ENCODE data around the gene CFD. TPM values are rescaled to one million over a fixed set of nuclear protein-coding genes. Genes with fewer than 3 reads are reported as not detected.
"Not testable (repeated sequence)": the region's sequence is repeated elsewhere in the genome, so short reads cannot be mapped to it uniquely, and the experiment has no call there.

Gene CFD
- polyA plus RNA-seq, 3 donors = 146 to 2,068 (median 706) TPM

DNA sequence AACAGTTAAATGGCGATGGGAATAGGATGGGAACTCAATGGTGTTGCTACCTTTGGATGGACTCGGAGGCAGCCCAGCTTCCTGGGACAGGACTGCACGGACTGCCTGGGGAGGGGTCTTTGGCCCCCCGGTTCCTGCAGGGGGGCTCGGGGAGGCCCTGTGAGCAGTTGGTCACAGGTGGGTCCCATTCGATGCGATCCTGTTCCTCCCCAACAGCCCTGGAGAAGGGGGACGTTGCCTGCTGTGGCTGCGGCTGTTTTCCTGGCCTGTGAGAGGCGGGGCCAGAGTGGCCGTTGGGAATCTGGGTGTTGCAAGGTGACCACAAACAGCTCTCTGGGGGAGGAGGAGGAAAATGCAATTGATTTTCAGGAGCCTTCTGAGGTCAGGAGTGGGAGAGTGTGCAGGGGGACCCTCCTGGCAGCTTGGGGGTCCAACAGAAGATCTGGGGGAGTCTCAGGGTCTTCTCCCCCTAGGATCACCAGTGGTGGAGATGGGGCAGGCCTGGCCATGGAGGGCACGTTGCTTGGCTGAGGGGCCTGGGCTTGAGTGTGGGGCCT, 35.8 kb upstream of the CFD start:
- 38 to 62% (median 46%) methylated on average over 12 of the region's 12 CpGs for WGBS, 3 donors
- H3K27ac ChIP-seq (ENCODE audit: low read depth, low read length) = no peak overlapping the region

DNA sequence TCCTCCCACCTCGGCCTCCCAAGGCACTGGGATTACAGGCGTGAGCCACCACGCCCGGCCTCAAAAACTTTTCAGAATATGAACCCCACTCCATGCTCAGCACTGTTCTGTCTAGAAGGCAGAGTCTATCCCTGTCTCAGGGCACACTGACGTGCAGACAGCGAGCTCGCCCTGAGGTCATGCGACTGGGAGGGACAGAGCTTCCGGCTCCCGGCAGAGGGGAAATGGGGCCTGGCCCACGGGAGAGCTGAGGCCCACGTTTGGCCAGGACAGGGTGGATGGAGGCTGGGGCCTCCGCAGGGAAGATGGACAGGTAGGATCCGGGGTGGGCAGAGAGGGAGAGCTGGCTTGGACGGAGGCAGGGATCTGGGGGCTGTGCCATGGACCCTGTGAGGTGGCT, 34.6 kb upstream of the CFD start:
- 54 to 78% (median 55%) methylated on average over 14 to 15 of the region's 15 CpGs for WGBS, 3 donors

DNA sequence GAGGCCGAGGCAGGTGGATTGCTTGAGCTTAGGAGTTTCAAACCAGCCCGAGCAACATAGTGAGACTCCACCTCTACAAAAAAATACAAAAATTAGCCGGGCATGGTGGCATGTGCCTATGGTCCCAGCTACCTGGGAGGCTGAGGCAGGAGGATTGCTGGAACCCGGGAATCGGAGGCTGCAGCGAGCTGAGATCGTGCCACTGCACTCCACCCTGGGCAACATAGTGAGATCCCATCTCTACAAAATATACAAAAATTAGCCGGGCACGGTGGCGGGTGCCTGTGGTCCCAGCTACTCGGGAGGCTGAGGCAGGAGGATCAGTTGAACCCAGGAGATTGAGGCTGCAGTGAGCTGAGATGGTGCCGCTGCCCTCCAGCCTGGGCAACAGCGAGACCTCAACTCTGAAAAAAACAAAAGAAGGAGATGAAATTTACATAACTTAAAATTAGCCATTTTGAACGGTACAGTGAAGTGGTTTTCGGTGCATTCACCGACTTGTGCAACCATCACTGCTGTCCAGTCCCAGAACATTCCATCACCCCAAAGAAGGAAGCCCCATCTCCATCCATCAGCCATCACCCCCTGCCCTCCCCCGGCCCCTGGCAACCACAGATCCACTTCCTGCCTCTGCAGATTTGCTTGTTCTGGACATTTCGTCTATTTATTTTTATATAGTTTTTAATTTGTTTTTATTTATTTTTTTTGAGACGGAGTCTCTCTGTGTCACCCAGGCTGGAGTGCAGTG, 33.4 kb upstream of the CFD start:
- WGBS, 3 donors = 70 to 82% (median 74%) methylated on average over 19 of the region's 19 CpGs

More for the DNA sequence above, 34.6 kb upstream of the CFD start:
- H3K27ac ChIP-seq (ENCODE audit: low read depth, low read length) = no peak overlapping the region

DNA sequence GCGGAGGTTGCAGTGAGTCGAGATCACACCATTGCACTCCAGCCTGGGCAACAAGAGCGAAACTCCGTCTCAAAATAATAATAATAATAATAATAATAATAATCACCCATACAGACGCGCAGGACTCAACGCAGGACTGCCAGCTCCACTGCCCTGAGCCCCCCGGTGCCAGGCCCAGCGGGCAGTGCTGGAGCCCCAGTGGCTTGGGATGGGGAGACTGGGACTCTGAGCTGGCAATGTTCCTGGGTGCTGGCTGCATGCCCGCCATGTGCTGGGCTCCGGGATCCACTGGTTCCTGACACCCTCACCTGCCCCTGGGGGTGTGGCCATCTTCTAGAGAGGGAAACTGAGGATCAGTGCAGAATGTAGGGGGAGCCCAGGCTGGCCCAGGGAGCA, 32.2 kb upstream of the CFD start:
- H3K27ac ChIP-seq (ENCODE audit: low read depth, low read length) = no peak overlapping the region

More for the DNA sequence above, 33.4 kb upstream of the CFD start:
- H3K27ac ChIP-seq (ENCODE audit: low read depth, low read length) = no peak overlapping the region

GRCh38 chr19:827710-828321, 31.6 kb upstream of the CFD start, which contains the start of gene AZU1:
AZU1 (plus strand) TSS chr19:827837; CDS start chr19:827847, 10 bp downstream.
- no peak within 1 kb of the TSS for H3K27ac ChIP-seq (ENCODE audit: low read depth, low read length)
- 39 to 76% (median 47%) methylated on average over 33 of the region's 33 CpGs for WGBS, 3 donors

More for the DNA sequence above, 32.2 kb upstream of the CFD start:
- WGBS, 3 donors = 75 to 84% (median 81%) methylated on average over 11 of the region's 11 CpGs

- WGBS, 3 donors = 51 to 71% (median 61%) methylated on average over 18 of the region's 18 CpGs
- no peak overlapping the region for H3K27ac ChIP-seq (ENCODE audit: low read depth, low read length)
Measured at GRCh38 chr19:829129-829758, 30.2 kb upstream of the CFD start.

DNA sequence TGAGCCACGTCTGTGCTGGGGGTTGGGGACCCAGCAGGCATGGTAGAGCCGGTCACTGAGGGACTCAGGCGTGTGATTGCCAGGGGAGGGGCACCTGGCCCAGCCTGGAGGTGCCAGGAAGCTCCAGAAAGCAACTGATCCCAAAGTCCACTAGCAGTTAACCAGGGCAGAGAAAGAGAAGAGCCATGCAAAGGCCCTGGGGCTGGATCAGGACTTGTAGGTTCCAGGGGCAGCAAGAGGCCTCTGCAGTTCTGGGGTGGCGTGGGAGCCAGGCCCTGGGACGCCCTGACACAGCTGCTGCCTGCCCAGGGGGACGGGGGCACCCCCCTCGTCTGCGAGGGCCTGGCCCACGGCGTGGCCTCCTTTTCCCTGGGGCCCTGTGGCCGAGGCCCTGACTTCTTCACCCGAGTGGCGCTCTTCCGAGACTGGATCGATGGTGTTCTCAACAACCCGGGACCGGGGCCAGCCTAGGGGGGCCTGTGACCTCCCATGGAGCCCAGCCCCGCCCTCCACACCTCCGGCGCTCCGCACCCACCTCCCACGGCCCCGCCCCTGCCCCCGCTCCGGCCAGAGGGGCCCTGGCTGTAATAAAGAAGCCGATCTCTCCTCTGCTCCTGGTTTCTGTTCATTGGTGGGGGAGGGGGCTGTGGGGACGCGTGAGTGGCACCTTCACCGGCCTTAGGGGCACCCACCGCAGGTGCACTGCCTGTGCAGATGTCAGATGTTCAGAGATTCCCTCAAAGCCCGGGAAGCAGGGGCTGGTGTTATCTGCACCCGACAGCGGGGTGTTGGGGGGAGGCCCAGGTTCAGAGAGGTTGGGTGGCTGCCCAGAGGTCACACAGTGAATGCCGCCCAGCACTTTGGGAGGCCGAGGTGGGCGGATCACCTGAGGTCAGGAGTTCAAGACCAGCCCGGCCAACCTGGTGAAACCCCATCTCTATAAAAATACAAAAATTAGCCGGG, 27.8 kb upstream of the CFD start:
- 42 to 45% (median 43%) methylated on average over 32 to 38 of the region's 38 CpGs for WGBS, 3 donors
- no peak overlapping the region for H3K27ac ChIP-seq (ENCODE audit: low read depth, low read length)

DNA sequence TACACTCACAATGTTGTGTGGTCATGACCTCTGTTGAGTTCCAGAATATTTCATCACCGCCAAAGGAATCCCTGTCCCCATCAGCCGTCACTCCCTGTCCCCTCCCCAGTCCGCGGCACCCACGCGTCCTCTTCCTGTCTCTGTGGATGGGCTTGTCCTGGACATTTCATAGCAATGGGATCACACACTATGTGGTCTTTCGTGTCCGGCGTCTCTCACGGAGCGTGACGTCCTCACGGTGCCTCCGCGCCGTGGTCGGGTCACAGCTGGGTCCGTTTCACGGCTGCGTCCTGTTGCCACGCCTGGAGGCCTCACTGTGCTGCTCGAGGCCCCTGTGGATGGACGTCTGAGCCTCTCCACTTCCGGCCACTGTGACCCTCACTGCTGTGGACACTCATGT, 25.2 kb upstream of the CFD start:
- WGBS, 3 donors = 59 to 73% (median 68%) methylated on average over 24 of the region's 24 CpGs
- H3K27ac ChIP-seq (ENCODE audit: low read depth, low read length) = no peak overlapping the region

GRCh38 chr19:835210-835810, 24.2 kb upstream of the CFD start:
- WGBS, 3 donors = 61 to 64% (median 64%) methylated on average over 33 to 36 of the region's 36 CpGs
- no peak overlapping the region for H3K27ac ChIP-seq (ENCODE audit: low read depth, low read length)

- WGBS, 3 donors = 44 to 68% (median 47%) methylated on average over 24 of the region's 24 CpGs
- no peak within 1 kb of the TSS for H3K27ac ChIP-seq (ENCODE audit: low read depth, low read length)
Measured at GRCh38 chr19:840519-841206, 18.8 kb upstream of the CFD start, which contains the start of gene PRTN3. PRTN3 (plus strand) TSS chr19:840999; CDS start chr19:841009, 10 bp downstream.

GRCh38 chr19:842802-843179, 16.7 kb upstream of the CFD start:
- 72 to 84% (median 73%) methylated on average over 7 of the region's 7 CpGs for WGBS, 3 donors

DNA sequence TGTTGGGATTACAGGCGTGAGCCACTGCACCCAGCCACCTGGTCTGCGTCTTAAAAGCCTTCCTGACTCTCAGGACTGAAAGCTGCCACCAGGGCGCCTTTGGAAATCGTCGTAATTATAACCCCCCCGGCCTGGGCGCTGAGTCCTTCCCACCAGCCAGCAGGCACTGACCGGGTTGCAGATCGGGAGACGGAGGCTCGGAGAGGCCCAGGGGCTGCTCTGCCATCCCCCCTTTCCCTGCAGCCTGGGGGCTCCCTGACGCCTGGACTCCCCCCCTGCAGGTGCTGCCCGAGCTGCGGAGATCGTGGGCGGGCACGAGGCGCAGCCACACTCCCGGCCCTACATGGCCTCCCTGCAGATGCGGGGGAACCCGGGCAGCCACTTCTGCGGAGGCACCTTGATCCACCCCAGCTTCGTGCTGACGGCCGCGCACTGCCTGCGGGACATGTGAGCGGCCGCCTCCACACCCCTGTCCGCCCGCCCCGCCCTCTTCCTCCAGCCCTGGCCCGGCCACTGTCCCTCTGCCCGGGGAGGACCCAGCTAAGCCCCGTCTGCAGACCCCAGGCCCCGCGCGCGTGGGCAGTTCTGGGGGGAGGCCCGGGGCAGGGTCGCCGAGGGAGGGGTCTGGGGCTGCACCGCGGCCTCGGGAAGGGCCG, 16.2 kb upstream of the CFD start:
- H3K27ac ChIP-seq (ENCODE audit: low read depth, low read length) = no peak overlapping the region
- 4 to 6% (median 6%) methylated on average over 40 to 46 of the region's 46 CpGs for WGBS, 3 donors

More at GRCh38 chr19:842802-843179, 16.7 kb upstream of the CFD start:
- not testable (repeated sequence) for H3K27ac ChIP-seq (ENCODE audit: low read depth, low read length)

- WGBS, 3 donors = 8 to 16% (median 14%) methylated on average over 32 to 61 of the region's 70 CpGs
- H3K27ac ChIP-seq (ENCODE audit: low read depth, low read length) = no peak overlapping the region
Measured at GRCh38 chr19:843836-844545, 15.5 kb upstream of the CFD start.

- no peak overlapping the region for H3K27ac ChIP-seq (ENCODE audit: low read depth, low read length)
- 13 to 40% (median 21%) methylated on average over 11 of the region's 11 CpGs for WGBS, 3 donors
Measured at GRCh38 chr19:844546-844971, 14.9 kb upstream of the CFD start.

- 59 to 67% (median 62%) methylated on average over 25 to 37 of the region's 37 CpGs for WGBS, 3 donors
- H3K27ac ChIP-seq (ENCODE audit: low read depth, low read length) = no peak overlapping the region
Measured at GRCh38 chr19:845707-846521, 13.6 kb upstream of the CFD start.

Measured in adipose tissue (tissue), 3 donors.